Parathyroid adenoma (tissue), 2 donors: ENCODE results near the gene KRT14.
"Not testable (repeated sequence)": the region's sequence is repeated elsewhere in the genome, so short reads cannot be mapped to it uniquely, and the experiment has no call there.

Experiments used
- H2AFZ ChIP-seq: fragments of 300-600 bp; sonication (generic); one replicate; pipeline ENCODE4 v1.7.0; 2017; ENCODE audit warnings: antibody characterized with exemption, mild to moderate bottlenecking
- H3K27ac ChIP-seq: fragments of 300-600 bp; sonication (generic); one replicate; pipeline ENCODE4 v1.7.0; 2017
- H3K27me3 ChIP-seq: fragments of 300-600 bp; sonication (generic); one replicate; pipeline ENCODE4 v1.7.0; 2017; ENCODE audit warnings: low read length; ENCODE audit not compliant: control insufficient read depth, insufficient read depth
- H3K36me3 ChIP-seq: fragments of 300-600 bp; sonication (generic); one replicate; pipeline ENCODE4 v1.7.0; 2017; ENCODE audit warnings: low read length; ENCODE audit not compliant: control insufficient read depth, insufficient read depth
- H3K4me1 ChIP-seq: fragments of 300-600 bp; sonication (generic); one replicate; pipeline ENCODE4 v1.7.0; 2017; ENCODE audit warnings: control low read depth
- H3K4me2 ChIP-seq: fragments of 300-600 bp; sonication (generic); one replicate; pipeline ENCODE4 v1.7.0; 2017; ENCODE audit warnings: low read length
- H3K4me3 ChIP-seq: fragments of 300-600 bp; sonication (generic); one replicate; pipeline ENCODE4 v1.7.0; 2017; ENCODE audit warnings: low read depth, low read length
- H3K79me2 ChIP-seq: fragments of 300-600 bp; sonication (generic); one replicate; pipeline ENCODE4 v1.7.0; 2017; ENCODE audit warnings: control low read depth
- H3K9ac ChIP-seq: fragments of 300-600 bp; sonication (generic); one replicate; pipeline ENCODE4 v1.7.0; 2017; ENCODE audit warnings: mild to moderate bottlenecking
- H3K9me3 ChIP-seq: fragments of 300-600 bp; sonication (generic); one replicate; pipeline ENCODE4 v1.7.0; 2017; ENCODE audit warnings: low read length; ENCODE audit not compliant: control insufficient read depth
- CTCF ChIP-seq: fragments of 300-600 bp; sonication (generic); IDR thresholded peaks from one replicate; pipeline ENCODE4 v1.7.0; 2017; ENCODE audit warnings: antibody characterized with exemption, mild to moderate bottlenecking
- donor health status: primary hyperparathyroidism.

Gene KRT14

GRCh38 chr17:41629316-41629715 is 42.6 kb upstream of the KRT14 start:
- Histone ChIP-seq H3K79me2 (no peaks in the 10 kb centered on the region), H3K4me2 (no peak overlapping the region), H3K9me3 (no peaks in the 10 kb centered on the region), H3K9ac (no peak overlapping the region), H3K4me1 (no peaks in the 10 kb centered on the region), H2AFZ (no peak overlapping the region), H3K27ac (no peak overlapping the region), H3K36me3 (no peaks in the 10 kb centered on the region), H3K4me3 (no peak overlapping the region), H3K27me3 (no peaks in the 10 kb centered on the region)
- no peak for TF ChIP-seq CTCF

- H3K9ac ChIP-seq, H3K27ac ChIP-seq, H3K4me2 ChIP-seq, H3K27me3 ChIP-seq, H3K79me2 ChIP-seq, H2AFZ ChIP-seq, H3K4me1 ChIP-seq, H3K9me3 ChIP-seq, H3K4me3 ChIP-seq, H3K36me3 ChIP-seq: not testable (repeated sequence)
Observed at GRCh38 chr17:41628621-41629255, 42.0 kb upstream of the KRT14 start.

- not testable (repeated sequence) for H3K36me3 ChIP-seq, H3K9me3 ChIP-seq, H3K4me2 ChIP-seq, H3K4me1 ChIP-seq, H3K79me2 ChIP-seq, H3K4me3 ChIP-seq, H3K27ac ChIP-seq, H3K9ac ChIP-seq, H3K27me3 ChIP-seq, H2AFZ ChIP-seq
Observed at GRCh38 chr17:41628073-41628370, 41.3 kb upstream of the KRT14 start.

- H2AFZ ChIP-seq: no peak overlapping the region
- H3K27ac ChIP-seq: no peak overlapping the region
- no peaks in the 10 kb centered on the region for H3K9me3 ChIP-seq
- H3K4me1 ChIP-seq: no peaks in the 10 kb centered on the region
- no peaks in the 10 kb centered on the region for H3K27me3 ChIP-seq
- H3K4me2 ChIP-seq: no peak overlapping the region
- no peak for TF ChIP-seq CTCF
- H3K36me3 ChIP-seq: no peaks in the 10 kb centered on the region
- no peaks in the 10 kb centered on the region for H3K79me2 ChIP-seq
- H3K9ac ChIP-seq: no peak overlapping the region
- no peak overlapping the region for H3K4me3 ChIP-seq
Observed at GRCh38 chr17:41627316-41628072, 40.8 kb upstream of the KRT14 start.

- not testable (repeated sequence) for H3K4me3 ChIP-seq, H2AFZ ChIP-seq, H3K4me1 ChIP-seq, H3K9ac ChIP-seq, H3K4me2 ChIP-seq, H3K27ac ChIP-seq, H3K9me3 ChIP-seq, H3K36me3 ChIP-seq, H3K27me3 ChIP-seq, H3K79me2 ChIP-seq
Observed at GRCh38 chr17:41626914-41627295, 40.2 kb upstream of the KRT14 start.

- H3K9ac ChIP-seq, H3K79me2 ChIP-seq, H3K36me3 ChIP-seq, H3K27ac ChIP-seq, H3K4me3 ChIP-seq, H3K27me3 ChIP-seq, H3K9me3 ChIP-seq, H2AFZ ChIP-seq, H3K4me1 ChIP-seq, H3K4me2 ChIP-seq: not testable (repeated sequence)
Observed at GRCh38 chr17:41626028-41626913, 39.6 kb upstream of the KRT14 start.
